ENCODE results near the gene ZNF628. TPM values are rescaled to one million over a fixed set of nuclear protein-coding genes. Genes with fewer than 3 reads are reported as not detected.

The ZNF628 gene
- total RNA-seq, 3 donors from 2014 or later = 6.8 to 11.1 (median 7.9) TPM

- no peaks in the 10 kb centered on the region for H3K4me1 ChIP-seq (ENCODE audit: low read depth)
- H3K9me3 ChIP-seq = no peaks in the 10 kb centered on the region
- no peak for DNase-seq
- intact Hi-C loops (cut with DNase I, micrococcal nuclease) = no loop called here
- H3K4me3 ChIP-seq = no peak overlapping the region
- H3K36me3 ChIP-seq (ENCODE audit: low read depth) = no peaks in the 10 kb centered on the region
- no peak for TF ChIP-seq CTCF (IDR thresholded peaks at IDR 0.05)
- ATAC-seq = no peak
Measured at GRCh38 chr19:55527197-55528029, 51.0 kb downstream of the ZNF628 start.

- H3K4me1 ChIP-seq (ENCODE audit: low read depth) = no peaks in the 10 kb centered on the region
- ATAC-seq (no peak), DNase-seq (no peak)
- H3K36me3 ChIP-seq (ENCODE audit: low read depth) = no peaks in the 10 kb centered on the region
- H3K9me3 ChIP-seq = no peaks in the 10 kb centered on the region
- no peak overlapping the region for H3K4me3 ChIP-seq
- no peak for TF ChIP-seq CTCF (IDR thresholded peaks at IDR 0.05)
- intact Hi-C loops (cut with DNase I, micrococcal nuclease) = no loop called here
Measured at GRCh38 chr19:55528030-55528803, 51.8 kb downstream of the ZNF628 start.

- TF ChIP-seq CTCF (IDR thresholded peaks at IDR 0.05) = no peak
- intact Hi-C loops (cut with DNase I, micrococcal nuclease) = no loop called here
- DNase-seq (no peak), ATAC-seq (no peak)
- Histone ChIP-seq H3K36me3 (ENCODE audit: low read depth) (no peaks in the 10 kb centered on the region), H3K4me1 (ENCODE audit: low read depth) (no peaks in the 10 kb centered on the region), H3K4me3 (no peak overlapping the region), H3K9me3 (no peaks in the 10 kb centered on the region)
Measured at GRCh38 chr19:55529636-55530234, 53.3 kb downstream of the ZNF628 start.

GRCh38 chr19:55530996-55531395 is 54.6 kb downstream of the ZNF628 start:
- H3K9me3 ChIP-seq = no peaks in the 10 kb centered on the region
- intact Hi-C loops (cut with DNase I, micrococcal nuclease) = no loop called here
- DNase-seq = no peak
- no peak for ATAC-seq
- H3K4me3 ChIP-seq = no peak overlapping the region
- H3K36me3 ChIP-seq (ENCODE audit: low read depth) = no peaks in the 10 kb centered on the region
- TF ChIP-seq CTCF (IDR thresholded peaks at IDR 0.05) = no peak
- no peaks in the 10 kb centered on the region for H3K4me1 ChIP-seq (ENCODE audit: low read depth)

Other genes starting within 250 kb of the ZNF628 start
- 1 to 10 TPM; 3.4 to 4.5 (median 3.7) TPM for gene TMEM86B, start 247.9 kb upstream of the ZNF628 start, total RNA-seq
- gene PPP6R1, start 217.6 kb upstream of the ZNF628 start, total RNA-seq = 10 to 100 TPM; 60.0 to 72.9 (median 65.9) TPM
- gene HSPBP1, start 196.5 kb upstream of the ZNF628 start, total RNA-seq = 10 to 100 TPM; 25.6 to 36.0 (median 29.5) TPM
- gene BRSK1, start 192.6 kb upstream of the ZNF628 start, total RNA-seq = 10 to 100 TPM in 1 of 3 donors, 1 to 10 TPM in 2; 1.6 to 18.1 (median 1.9) TPM
- gene TMEM150B, start 151.3 kb upstream of the ZNF628 start, total RNA-seq = 10 to 100 TPM; 31.6 to 62.1 (median 36.4) TPM
- 10 to 100 TPM; 14.7 to 19.3 (median 16.5) TPM for gene KMT5C, start 136.7 kb upstream of the ZNF628 start, total RNA-seq
- gene COX6B2, start 121.9 kb upstream of the ZNF628 start, total RNA-seq = 10 to 100 TPM; 16.6 to 30.0 (median 17.2) TPM
- gene GARIN5B, start 113.4 kb upstream of the ZNF628 start, total RNA-seq = not detected
- gene IL11, start 106.2 kb upstream of the ZNF628 start, total RNA-seq = under 1 TPM; 0.24 to 0.32 (median 0.29) TPM
- gene TMEM190, start 99.8 kb upstream of the ZNF628 start, total RNA-seq = not detected
- gene TMEM238, start 92.3 kb upstream of the ZNF628 start, total RNA-seq = 10 to 100 TPM; 31.4 to 84.2 (median 68.0) TPM
- gene RPL28, start 90.7 kb upstream of the ZNF628 start, total RNA-seq = 1,000 to 10,000 TPM in 2 of 3 donors, 100 to 1,000 TPM in 1; 942 to 1,365 (median 1,241) TPM
- 10 to 100 TPM; 14.0 to 41.6 (median 23.0) TPM for gene UBE2S, start 68.8 kb upstream of the ZNF628 start, total RNA-seq
- under 1 TPM in 1 of 3 donors, not detected in 2; 0.35 TPM for gene SHISA7, start 33.3 kb upstream of the ZNF628 start, total RNA-seq
- gene ISOC2, start 15.0 kb upstream of the ZNF628 start, total RNA-seq = 10 to 100 TPM; 65.8 to 88.4 (median 86.9) TPM
- not detected for gene C19orf85, start 11.9 kb upstream of the ZNF628 start, total RNA-seq
- 10 to 100 TPM in 1 of 3 donors, 1 to 10 TPM in 2; 3.9 to 21.7 (median 5.5) TPM for gene NAT14, start 8.6 kb downstream of the ZNF628 start, total RNA-seq
- 10 to 100 TPM in 1 of 3 donors, 1 to 10 TPM in 2; 2.6 to 35.0 (median 4.0) TPM for gene SSC5D, start 11.8 kb downstream of the ZNF628 start, total RNA-seq
- not detected for gene SBK2, start 60.5 kb downstream of the ZNF628 start, total RNA-seq
- gene SBK3, start 68.9 kb downstream of the ZNF628 start, total RNA-seq = under 1 TPM in 2 of 3 donors, not detected in 1; 0.34 to 0.54 TPM
- gene ZNF579, start 104.2 kb downstream of the ZNF628 start, total RNA-seq = 10 to 100 TPM in 1 of 3 donors, 1 to 10 TPM in 2; 6.2 to 13.6 (median 7.2) TPM
- gene FIZ1, start 122.9 kb downstream of the ZNF628 start, total RNA-seq = 10 to 100 TPM; 15.7 to 20.3 (median 20.0) TPM
- 10 to 100 TPM; 25.5 to 27.1 (median 26.5) TPM for gene ZNF524, start 123.7 kb downstream of the ZNF628 start, total RNA-seq
- 10 to 100 TPM; 12.7 to 18.5 (median 13.2) TPM for gene ZNF865, start 129.0 kb downstream of the ZNF628 start, total RNA-seq
- gene ZNF784, start 147.9 kb downstream of the ZNF628 start, total RNA-seq = 10 to 100 TPM in 2 of 3 donors, 1 to 10 TPM in 1; 8.7 to 13.8 (median 10.1) TPM
- 10 to 100 TPM; 29.6 to 46.0 (median 31.6) TPM for gene ZNF580, start 164.4 kb downstream of the ZNF628 start, total RNA-seq
- 10 to 100 TPM; 15.2 to 22.5 (median 20.1) TPM for gene ZNF581, start 167.0 kb downstream of the ZNF628 start, total RNA-seq
- gene CCDC106, start 171.6 kb downstream of the ZNF628 start, total RNA-seq = 10 to 100 TPM in 1 of 3 donors, 1 to 10 TPM in 2; 5.5 to 14.8 (median 6.3) TPM
- gene U2AF2, start 178.4 kb downstream of the ZNF628 start, total RNA-seq = 100 to 1,000 TPM; 162 to 194 (median 163) TPM
- gene EPN1, start 198.6 kb downstream of the ZNF628 start, total RNA-seq = 100 to 1,000 TPM; 156 to 251 (median 192) TPM